Measurements from ENCODE around the gene ZNF738.

GRCh38 chr19:21317821-21318220, 41.0 kb upstream of the ZNF738 start:
- TF ChIP-seq, protein P1, sequence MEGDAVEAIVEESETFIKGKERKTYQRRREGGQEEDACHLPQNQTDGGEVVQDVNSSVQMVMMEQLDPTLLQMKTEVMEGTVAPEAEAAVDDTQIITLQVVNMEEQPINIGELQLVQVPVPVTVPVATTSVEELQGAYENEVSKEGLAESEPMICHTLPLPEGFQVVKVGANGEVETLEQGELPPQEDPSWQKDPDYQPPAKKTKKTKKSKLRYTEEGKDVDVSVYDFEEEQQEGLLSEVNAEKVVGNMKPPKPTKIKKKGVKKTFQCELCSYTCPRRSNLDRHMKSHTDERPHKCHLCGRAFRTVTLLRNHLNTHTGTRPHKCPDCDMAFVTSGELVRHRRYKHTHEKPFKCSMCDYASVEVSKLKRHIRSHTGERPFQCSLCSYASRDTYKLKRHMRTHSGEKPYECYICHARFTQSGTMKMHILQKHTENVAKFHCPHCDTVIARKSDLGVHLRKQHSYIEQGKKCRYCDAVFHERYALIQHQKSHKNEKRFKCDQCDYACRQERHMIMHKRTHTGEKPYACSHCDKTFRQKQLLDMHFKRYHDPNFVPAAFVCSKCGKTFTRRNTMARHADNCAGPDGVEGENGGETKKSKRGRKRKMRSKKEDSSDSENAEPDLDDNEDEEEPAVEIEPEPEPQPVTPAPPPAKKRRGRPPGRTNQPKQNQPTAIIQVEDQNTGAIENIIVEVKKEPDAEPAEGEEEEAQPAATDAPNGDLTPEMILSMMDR (IDR thresholded peaks at IDR 0.05; ENCODE audit: low read depth, low read length): no peak
- TF ChIP-seq POLR2A (IDR thresholded peaks at IDR 0.05; ENCODE audit: extremely low read depth, insufficient read length): no peak
- no peak for TF ChIP-seq MYC (IDR thresholded peaks at IDR 0.05; ENCODE audit: low read depth, low read length)
- TF ChIP-seq, protein P2, sequence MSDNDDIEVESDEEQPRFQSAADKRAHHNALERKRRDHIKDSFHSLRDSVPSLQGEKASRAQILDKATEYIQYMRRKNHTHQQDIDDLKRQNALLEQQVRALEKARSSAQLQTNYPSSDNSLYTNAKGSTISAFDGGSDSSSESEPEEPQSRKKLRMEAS (IDR thresholded peaks at IDR 0.05; ENCODE audit: low read depth, low read length): no peak

Data from NB4 (cell line).